Loucy (cell line): ENCODE measurements around the gene SNX21.

ENCODE experiments used
- CTCF ChIP-seq: fragments of 200-600 bp; sonication (generic); conservative IDR thresholded peaks from 2 replicates; pipeline ENCODE4 v1.5.1; 2014; ENCODE audit warnings: mild to moderate bottlenecking, antibody characterized with exemption, low read length
- EZH2phosphoT487 ChIP-seq: fragments of 200-600 bp; IDR thresholded peaks from 2 replicates; pipeline ENCODE4 v1.6.1; 2018; ENCODE audit warnings: antibody characterized with exemption, mild to moderate bottlenecking, moderate library complexity, borderline replicate concordance

GRCh38 chr20:45850238-45850637 is 16.6 kb downstream of the SNX21 start:
- TF ChIP-seq CTCF (no peak), EZH2phosphoT487 (no peak)
